Renal cortical epithelial cell (primary cell): Measurements from ENCODE around the gene RHOJ. TPM values are rescaled to one million over a fixed set of nuclear protein-coding genes. Genes with fewer than 3 reads are reported as not detected.
"Not testable (repeated sequence)": the region's sequence is repeated elsewhere in the genome, so short reads cannot be mapped to it uniquely, and the experiment has no call there.

ENCODE experiments used
- DNase-seq: peaks from one replicate; pipeline ENCODE4 v3.0.0-alpha.2; 2011; ENCODE audit warnings: low read depth
- total RNA-seq: library from RNA; depleted of rRNA; stranded (reverse); fragments of >200 nt; gene quantifications from 2 replicates; pipeline ENCODE4 v1.2.3, GENCODE V29; 2014

The RHOJ gene
- 0.10 TPM in 1 of 2 replicates, not detected in the other for total RNA-seq

DNA sequence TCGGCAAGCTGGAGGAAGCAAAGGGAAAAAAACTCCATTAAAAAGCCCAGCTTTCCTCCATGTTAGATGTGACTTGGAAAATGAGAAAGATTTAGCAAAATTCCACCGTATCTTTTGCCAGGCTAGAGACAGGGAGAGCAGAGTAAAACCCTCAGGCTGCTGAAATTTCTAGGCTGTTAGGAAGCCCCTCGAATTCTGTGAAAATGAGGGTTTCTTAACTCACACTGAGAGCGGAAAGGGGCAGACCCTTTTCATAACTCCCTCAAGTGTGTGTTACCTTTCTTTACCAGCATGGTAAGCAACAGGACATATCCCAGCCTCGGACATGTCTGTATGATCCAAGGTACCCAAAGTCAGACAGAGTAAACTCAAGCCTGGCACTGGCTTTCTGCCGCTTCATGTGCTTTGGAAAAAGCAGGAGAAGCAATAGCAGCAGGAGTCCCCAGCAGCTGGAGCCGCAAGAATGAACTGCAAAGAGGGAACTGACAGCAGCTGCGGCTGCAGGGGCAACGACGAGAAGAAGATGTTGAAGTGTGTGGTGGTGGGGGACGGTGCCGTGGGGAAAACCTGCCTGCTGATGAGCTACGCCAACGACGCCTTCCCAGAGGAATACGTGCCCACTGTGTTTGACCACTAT, at the start of gene RHOJ:
Gene RHOJ (plus strand): TSS at position 37 of the 637 bp plus-strand sequence. CDS start 427 bp downstream, at position 464.
- DNase-seq: no peak

DNA sequence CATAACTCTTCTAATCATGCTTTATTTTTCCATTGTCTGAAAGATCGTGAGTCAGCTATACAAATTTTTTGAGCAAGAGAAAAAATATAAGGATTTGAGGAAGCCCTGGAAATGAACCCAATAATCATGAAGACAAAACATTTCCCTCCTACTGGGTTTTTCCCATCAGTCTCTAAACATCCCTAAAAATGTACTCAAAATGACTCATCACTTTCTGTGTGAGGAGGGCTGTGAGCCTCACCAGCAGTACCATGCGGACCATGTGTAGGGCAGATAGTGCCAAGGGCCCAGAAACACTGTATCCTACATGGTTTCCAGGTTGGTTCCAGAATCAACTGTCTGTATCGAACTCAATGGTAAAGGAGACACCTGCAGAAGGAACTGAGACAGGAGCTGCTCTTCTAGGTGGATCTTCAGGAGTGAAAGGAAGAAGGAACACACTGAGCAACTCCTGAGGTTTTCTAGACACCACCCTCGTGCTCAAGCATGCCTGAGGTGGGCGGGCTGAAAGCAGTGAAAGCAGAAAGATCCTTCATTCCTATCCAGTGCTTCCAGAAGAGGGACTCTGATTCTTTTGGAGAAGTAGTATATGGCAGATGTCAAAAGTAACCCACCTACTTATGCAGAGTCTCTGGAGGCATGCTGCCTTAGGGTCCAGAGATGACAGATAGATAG, 48.6 kb upstream of the RHOJ start:
- no peak for DNase-seq

DNA sequence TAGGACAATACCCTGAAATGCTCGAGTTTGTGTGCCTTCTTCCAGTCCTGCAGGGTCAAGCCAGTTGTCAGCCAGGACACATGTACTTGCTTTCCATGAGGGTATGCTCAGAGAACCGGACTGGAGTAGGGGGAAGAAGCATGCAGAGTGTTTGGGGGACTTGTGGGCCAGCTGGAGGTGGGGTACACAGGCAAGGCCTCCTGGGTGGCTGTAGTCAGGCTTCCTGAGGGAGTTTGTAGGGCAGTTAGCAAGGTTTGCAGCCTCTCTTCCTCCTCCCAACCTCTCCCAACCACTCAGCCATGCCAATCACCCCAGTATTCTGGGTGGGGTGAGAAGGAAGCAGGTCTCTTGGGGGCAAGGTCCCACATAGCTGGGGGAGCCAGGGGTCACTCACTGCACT, 47.0 kb upstream of the RHOJ start:
- DNase-seq: no peak

DNA sequence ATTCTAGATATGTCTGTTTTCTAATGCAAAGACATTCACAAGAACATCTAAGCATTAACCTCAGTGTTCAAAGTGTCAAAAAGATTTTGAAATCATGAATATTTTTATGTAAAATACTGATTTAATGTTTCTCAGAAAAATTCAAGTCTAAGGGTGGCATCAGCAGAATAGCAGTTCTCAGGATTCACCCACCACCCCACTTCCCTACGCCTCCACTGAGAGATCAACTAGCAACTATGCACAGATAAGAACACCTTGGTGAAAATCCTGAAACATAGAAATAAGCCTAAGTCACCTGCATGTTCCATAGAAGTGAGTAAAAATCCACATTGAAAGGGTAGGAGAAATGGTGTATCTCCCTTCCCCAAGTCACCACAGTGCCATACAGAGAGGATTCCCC, 40.9 kb upstream of the RHOJ start:
- no peak for DNase-seq

DNA sequence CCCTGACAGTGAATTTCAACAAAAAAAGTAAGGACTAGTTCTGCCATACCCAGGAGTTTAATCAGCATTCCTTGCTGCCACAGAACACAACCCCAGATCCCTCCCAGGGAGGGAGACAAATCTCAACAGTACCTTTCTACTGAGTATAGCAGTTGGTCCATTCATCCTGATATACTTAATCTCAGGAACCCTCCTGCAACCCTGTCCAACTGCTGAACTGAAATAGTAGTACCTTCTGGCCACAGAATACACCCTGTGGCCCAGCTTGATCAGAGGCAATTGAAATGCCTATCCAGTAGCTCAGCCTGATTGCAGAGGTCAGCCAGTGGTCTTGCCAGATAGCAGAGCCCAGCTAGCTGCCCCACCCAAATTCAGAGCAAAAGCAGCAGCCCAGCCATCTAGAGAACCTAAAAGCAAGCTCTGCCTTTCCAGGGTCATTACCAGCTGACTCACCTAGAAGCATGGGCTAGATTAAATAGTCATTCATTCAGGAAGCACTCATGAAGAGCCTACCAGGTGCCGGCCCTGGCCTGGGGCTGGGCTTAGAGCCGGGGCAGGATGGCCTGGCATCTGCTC, 40.0 kb upstream of the RHOJ start:
- no peak for DNase-seq

DNA sequence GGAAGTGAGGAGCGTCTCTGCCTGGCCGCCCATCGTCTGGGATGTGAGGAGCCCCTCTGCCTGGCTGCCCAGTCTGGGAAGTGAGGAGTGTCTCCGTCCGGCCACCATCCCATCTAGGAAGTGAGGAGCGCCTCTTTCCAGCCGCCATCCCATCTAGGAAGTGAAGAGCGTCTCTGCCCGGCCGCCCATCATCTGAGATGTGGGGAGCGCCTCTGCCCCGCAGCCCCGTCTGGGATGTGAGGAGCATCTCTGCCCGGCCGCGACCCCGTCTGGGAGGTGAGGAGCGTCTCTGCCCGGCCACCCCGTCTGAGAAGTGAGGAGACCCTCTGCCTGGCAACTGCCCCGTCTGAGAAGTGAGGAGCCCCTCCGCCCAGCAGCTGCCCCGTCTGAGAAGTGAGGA, 39.0 kb upstream of the RHOJ start:
- DNase-seq: not testable (repeated sequence)

DNA sequence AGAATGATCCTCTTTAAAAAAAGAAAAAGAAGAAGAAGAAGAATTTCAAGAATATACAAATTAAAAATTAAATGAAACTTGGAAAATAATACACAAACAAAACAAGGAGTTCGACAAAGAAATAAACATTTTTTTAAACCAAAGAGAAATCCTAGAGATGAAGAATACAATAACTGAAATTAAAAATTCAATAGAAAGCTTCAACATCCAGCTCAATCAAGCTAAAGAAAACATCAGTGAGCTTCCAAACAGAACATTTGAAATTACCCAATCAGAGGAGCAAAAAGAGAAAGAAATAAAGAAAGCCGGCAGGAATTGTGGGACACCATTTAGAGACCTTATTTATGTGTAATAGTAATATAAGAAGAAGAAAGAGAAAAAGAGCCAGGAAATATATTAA, 37.2 kb upstream of the RHOJ start:
- no peak for DNase-seq

DNA sequence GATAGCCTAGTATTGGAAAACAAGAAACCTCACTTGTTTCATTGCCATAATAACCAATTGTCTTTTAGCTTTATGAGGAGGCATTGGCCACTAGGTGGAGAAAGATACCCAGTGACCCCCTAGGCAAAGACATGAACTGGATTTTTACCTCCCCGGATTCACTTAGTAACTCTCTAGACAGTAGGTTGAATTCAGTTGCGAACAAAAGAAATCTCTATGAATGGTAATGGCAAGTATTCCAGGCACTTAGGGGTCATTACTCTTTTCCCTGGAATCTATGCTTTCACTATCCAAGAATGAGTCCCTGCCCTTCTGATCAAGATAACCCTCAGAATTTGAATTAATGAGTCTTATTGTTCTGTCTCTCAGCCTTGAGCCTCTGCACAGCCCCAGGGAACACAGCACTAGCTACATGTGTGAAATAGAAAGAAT, 29.5 kb upstream of the RHOJ start:
- peak; percentile 38 for DNase-seq

DNA sequence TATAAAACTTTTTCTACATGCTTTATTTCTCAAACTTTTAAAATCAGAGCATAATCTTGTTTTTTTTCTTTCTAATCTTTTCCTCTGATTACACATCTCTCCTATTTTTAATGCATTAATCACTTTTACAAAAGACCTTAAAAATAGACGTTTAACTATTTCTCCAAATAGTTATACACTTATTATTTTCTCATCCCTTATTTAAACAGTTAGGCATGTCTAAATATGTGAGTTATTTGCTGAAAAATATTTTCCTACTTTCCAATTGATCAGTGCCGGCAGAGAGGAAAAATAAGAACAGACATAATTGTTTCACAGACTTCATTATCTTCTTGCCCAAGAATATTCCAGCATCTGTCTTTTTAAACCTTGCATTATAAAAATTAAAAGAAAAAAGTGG, 28.7 kb upstream of the RHOJ start:
- no peak for DNase-seq

DNA sequence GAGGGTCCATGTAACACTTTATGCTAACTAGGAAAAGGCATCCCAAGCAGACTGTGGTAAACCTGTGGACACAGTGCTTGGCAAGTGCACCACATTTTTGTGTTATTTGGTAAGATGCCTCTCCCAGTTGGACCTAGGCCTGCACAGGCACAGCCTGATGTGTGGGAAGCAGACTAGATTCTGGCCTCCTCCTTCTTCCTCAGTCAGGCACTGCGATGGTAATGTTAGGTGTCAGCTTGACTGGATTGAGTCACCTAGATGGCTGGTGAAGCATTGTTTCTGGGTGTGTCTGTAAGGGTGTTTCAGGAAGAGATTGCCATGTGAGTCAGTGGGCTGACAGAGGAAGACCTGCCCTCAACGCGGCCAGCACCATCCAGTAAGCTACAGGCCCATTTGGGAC, 25.3 kb upstream of the RHOJ start:
- peak; percentile 21 for DNase-seq

DNA sequence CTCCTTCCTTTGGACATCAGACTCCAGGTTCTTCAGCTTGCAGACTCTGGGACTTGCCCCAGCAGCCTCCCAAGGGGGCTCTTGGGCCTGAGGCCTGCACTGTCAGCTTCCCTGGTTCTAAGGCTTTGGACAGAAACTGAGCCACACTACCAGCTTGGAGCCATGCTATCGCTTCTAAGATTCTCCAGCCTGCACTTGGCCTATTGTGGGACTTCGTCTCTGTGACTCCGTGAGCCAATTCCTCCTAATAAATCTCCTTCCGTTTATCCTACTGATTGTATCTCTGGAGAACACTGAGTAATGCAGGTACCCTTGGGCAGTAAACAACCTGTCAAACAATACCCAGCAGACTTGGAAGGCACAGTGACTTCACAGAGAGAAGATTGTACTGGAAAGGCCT, 24.9 kb upstream of the RHOJ start:
- DNase-seq: peak; percentile 7

DNA sequence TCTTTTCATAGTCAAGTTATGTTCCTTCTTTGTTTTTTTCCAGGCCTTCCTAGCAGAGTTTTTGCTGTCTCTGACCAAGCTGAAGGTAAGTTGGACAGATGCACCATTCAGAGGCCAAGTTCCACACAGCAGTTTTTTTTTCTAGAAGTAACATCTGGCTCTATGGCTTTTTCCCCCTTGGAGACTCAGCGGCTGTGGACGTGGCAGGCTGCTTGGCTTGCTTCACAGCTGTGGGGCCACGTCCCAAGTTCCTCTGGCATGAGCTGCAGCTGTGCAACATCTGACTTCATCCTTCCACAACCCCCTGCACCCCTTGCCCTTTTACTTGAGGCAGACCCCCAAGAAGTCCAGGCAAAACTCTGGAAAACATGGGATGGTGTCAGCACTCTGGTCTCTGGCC, 24.2 kb upstream of the RHOJ start:
- no peak for DNase-seq

DNA sequence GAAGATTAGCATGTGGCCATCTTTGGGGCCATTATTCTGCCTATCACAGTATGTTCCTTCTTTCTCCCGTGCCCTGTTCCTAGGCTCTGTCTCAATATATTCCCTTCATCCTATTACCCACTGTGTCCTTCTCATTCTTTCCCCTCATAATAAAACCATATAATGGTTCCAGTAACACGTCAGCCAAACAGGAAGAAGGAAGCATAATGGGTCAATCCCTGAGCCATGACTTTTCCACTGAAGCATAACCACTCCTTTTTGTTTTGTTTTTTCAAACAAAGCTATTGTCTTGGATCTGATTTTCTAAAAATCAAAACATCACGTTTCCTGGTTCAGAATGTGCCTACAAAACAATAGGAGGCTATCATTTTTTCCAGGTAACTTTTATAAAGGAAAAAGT, 21.3 kb upstream of the RHOJ start:
- DNase-seq: no peak

DNA sequence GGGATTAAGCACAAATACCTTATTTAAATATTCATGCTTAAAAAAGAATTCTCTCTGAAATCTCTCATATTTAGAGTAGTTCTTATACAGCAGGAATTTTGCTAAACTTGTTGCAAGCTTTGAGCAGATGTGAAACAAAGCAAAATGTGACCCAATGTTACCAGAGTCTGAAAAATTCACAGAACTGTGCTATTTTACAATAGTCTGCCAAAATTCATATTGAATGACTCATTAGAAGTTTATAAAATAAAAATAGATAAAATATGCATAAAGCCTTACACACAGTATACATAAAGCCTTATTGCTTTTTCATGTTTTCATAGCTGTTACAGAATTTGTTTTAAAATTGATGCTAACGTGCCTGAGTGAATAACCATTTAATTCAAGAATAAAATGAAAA, 17.8 kb upstream of the RHOJ start:
- DNase-seq: no peak

DNA sequence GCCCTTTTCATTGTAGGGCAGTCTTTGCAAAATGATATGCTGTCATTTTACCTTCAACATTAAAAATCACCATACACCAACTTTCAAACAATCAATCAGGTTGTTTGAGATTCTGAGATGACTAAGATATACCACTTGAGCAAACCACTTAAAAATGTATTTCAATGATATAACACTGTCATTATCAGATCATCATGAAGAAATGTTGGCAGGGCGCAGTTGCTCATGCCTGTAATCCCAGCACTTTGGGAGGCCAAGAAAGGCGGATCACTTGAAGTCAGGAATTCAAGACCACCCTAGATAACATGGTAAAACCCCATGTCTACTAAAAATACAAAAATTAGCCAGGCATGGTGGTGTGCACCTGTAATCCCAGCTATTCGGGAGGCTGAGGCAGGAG, 13.0 kb upstream of the RHOJ start:
- DNase-seq: no peak

DNA sequence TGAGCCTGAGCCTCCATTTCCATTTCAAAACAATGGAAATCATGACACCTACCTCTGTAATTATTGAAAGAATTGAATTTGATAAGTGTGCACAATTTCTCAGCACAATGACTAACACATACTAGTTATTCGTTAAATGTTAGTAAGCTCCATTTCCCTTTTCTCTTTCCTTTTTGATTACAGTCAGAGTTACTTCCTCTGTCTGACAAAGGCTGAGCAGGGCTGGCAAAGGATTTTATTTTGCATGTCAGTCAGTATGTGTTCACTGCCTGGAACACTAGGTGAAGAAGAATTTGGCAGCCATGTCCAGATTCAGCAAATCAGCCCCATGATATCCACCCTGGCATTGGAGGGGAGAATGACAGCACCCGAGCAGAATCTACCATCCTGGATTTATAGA, 12.2 kb upstream of the RHOJ start:
- no peak for DNase-seq

DNA sequence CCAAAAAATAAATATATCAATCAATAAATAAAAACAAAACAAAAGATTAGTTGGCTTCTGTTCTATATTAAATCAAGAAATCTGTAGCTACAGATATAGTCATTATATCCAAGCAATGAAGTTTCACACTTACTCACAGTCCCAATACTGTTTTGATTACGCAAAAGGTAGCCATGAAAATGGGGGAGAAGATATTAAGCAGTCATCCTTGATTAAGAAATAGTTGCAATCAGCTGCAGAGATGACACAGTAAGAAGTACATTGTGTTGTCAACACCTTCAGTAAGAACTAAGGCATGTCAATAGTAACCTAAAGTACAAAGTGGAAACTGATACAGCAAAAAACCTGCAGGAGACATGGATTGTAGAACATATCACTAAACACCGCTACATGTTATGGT, 11.0 kb upstream of the RHOJ start:
- DNase-seq: no peak

DNA sequence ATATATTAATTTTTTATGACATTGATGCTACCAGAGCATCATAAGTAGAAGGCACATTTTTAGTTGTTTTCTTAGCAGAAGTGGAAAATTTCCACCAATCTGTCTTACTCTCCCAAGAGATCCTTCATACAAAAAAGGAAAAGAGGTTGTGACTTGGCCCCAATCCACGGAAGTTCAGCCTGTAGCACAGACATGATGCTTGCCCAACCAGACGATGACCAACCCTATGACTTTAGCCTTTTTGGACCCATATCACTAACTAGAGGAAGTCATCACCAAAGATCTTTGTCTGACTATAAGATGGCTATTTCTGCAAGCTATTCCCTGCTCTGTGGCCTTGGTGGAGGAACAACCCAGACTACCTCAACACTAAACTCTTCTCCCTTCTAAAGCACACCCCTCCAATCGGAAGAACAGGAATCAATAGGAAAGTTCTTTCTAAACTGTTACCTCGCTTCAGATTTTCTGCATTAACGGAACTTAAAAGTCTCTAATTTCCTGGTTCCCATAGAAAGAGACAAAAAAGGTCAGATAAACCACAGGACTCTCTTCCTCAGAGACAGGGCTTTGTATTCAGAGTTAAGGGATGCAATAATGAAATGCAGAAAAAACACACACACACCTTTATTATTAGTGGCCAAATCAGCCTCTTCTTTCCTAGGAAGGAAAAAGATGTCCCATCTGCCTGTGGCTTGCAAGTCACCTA, 4.1 kb upstream of the RHOJ start:
- no peak for DNase-seq

DNA sequence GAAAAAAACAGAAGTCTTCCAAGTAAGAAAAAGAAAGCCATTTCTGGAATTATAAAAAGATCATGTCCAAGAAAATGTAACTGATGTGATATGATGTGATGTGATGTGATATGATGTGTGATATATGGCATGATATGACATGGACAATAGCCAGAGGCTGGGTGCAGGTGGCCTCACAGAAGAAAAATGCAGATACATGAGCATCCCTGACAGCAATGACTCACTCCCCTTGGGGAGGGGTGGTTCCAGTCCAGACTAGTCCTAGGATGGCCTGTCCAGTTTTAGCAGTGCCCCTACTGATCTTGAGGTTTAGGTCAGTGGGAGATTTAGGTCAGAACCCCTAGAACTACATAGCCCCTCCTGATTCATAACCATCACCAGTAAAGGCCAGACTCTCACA, 3.5 kb upstream of the RHOJ start:
- no peak for DNase-seq

DNA sequence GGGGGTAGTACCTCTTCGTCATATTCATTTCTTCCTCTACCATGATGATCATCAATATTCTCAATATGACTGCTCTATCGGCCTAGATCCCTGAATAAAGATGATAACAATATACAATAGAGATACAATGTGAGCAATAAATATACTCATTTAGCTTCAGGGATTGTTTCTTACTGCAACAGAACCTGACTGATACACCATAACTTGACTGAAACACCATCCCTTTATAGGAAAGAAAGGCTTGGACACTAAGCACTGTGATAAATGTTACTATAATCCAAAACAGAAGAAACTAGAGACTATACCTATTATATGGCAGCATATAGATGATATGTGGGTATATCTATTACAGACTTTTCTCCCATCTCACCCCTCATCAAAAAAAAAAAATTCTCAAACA, 1.2 kb upstream of the RHOJ start:
- no peak for DNase-seq

DNA sequence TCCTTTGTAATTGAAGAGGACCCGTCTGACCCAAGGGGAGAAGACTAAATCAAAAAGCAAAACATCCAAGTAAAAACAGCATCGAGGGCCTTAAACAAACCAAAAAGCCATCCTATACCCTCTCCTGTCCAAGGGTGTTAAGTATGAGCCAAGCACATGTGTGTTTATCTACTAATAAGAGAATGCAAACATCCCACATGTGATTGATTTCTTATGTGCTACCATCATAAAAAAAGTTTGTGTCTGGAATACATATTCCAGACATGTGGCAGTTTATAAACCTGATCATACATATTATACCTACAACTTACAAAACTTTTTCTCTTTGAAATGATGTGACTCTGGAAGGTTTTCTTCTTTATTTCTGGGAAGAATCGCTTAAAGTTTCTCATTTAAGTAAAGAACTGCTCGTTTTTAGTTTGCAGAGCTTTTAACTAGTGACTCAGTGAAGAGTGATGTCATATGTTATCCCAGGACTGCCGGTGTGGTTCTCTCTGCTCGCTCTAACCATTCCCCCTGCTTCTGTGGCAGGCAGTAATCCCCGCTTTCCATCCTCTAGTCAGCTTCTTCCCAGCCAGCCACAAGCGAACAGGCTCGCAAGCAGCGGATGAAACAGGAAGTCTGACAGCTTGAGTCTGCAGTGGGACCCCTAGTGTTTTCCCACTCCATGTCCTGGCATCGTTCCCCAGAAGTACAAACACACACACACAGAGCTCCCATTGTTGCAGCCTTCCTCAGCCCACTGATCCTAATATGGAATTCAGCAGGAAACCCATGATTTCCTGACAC, 431 bp upstream of the RHOJ start:
- peak; percentile 79 for DNase-seq

DNA sequence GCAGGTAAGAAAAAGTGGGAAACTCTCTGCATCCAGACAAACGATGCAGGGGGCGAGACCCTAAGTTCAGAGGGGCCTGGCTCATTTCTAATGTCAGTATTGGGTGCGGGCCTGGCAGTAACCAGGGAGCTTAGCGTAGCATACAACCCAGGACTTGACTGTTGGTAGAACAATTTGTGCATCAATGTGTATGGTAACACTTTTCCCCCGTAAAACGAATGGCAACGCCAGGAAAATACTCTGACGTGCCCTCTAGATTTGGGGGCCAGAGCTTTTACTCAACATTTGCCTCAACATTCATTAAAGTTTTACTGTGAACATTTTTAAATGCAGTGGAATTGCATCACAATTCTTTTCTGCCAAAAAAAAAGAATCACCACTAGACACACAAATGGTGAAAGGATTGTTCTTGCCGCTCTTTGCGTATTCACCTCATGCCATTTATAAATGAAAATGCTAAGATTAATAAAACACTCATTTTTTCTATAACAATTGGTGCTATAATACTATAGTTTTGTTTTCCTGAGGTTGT, 867 bp downstream of the RHOJ start:
- DNase-seq: no peak
